A673 (cell line): ENCODE results near the gene MMRN1.

Experiments
- EZH2 ChIP-seq: fragments of 200-600 bp; sonication (generic); IDR thresholded peaks from 2 replicates; pipeline ENCODE4 v1.6.1; 2017; ENCODE audit warnings: borderline replicate concordance, low read depth, mild to moderate bottlenecking, mixed read lengths, antibody characterized with exemption, low read length; ENCODE audit not compliant: poor library complexity, severe bottlenecking
- TF ChIP-seq, protein P1 (sequence below): fragments of 300-800, 200-600 bp; sonication (generic); conservative IDR thresholded peaks from 2 replicates; pipeline ENCODE4 v1.5.1; 2017; ENCODE audit warnings: low read depth, mild to moderate bottlenecking, antibody characterized with exemption, low read length, moderate library complexity, mixed read lengths

DNA sequence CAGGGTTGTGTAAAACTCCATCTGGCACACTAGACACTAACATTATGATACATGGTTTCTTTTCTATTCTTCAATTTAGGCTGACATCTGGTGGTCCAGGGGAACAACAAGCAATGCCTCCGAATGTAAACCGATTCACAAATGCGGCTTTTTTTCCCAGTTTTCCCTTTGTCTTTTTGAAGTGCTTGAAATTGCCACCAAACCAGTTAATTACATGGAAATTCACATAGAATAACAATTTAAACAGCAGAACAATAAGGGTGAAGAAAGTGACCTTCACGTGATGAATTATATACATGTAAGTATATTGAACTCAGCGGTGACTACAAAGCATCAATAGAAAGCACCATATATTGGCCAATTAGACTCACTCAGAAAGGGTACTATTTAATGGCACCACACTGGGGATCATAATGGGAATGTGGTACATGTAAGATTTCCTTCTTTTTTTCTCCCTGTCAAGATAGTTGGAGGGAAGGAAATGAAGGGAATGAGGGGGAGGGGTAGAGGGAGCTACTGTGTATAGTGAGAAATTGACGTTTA, 103.9 kb downstream of the MMRN1 start:
- TF ChIP-seq, protein P1, sequence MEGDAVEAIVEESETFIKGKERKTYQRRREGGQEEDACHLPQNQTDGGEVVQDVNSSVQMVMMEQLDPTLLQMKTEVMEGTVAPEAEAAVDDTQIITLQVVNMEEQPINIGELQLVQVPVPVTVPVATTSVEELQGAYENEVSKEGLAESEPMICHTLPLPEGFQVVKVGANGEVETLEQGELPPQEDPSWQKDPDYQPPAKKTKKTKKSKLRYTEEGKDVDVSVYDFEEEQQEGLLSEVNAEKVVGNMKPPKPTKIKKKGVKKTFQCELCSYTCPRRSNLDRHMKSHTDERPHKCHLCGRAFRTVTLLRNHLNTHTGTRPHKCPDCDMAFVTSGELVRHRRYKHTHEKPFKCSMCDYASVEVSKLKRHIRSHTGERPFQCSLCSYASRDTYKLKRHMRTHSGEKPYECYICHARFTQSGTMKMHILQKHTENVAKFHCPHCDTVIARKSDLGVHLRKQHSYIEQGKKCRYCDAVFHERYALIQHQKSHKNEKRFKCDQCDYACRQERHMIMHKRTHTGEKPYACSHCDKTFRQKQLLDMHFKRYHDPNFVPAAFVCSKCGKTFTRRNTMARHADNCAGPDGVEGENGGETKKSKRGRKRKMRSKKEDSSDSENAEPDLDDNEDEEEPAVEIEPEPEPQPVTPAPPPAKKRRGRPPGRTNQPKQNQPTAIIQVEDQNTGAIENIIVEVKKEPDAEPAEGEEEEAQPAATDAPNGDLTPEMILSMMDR, result no peak
- no peak for TF ChIP-seq EZH2
